Measurements from ENCODE around the gene RPL21.

GRCh38 chr13:27219611-27220010 is 31.7 kb upstream of the RPL21 start:
- no peak for TF ChIP-seq CTCF (optimal IDR thresholded peaks at IDR 0.05 in 1 of 3, IDR thresholded peaks at IDR 0.05 in 1 of 3, conservative IDR thresholded peaks at IDR 0.05 in 1 of 3; ENCODE audit: extremely low read depth in 1 of 3, insufficient read depth in 2 of 3, low read length in 3 of 3)
- no peak for TF ChIP-seq EZH2 (IDR thresholded peaks at IDR 0.05; ENCODE audit: low read length)
